ENCODE data around the gene LDLRAD3. TPM values are rescaled to one million over a fixed set of nuclear protein-coding genes. Genes with fewer than 3 reads are reported as not detected.

The LDLRAD3 gene
- total RNA-seq, 3 donors from 2014 or later (not counting 1 experiment from before 2014, with no cell fraction given): 1.0 to 1.5 (median 1.2) TPM

- Mint-ChIP-seq H3K36me3 (no peaks in the 10 kb centered on the region), H3K4me1 (no peaks in the 10 kb centered on the region), H3K9me3 (no peaks in the 10 kb centered on the region), H3K4me3 (no peak overlapping the region), H3K27me3 (ENCODE audit: low read depth in 2 of 2) (peaks cover 0 to 8% of the 10 kb centered on the region in 2 donors), H3K27ac (no peak overlapping the region)
- ATAC-seq (no peak), DNase-seq (no peak)
- Histone ChIP-seq H3K27me3 (ENCODE audit: control insufficient read depth, insufficient read depth, low read length) (no peaks in the 10 kb centered on the region), H3K4me1 (ENCODE audit: control insufficient read depth, insufficient read depth, low read length) (no peaks in the 10 kb centered on the region), H3K9me3 (ENCODE audit: control insufficient read depth, insufficient read depth, low read length) (no peaks in the 10 kb centered on the region), H3K27ac (ENCODE audit: low read length) (no peak overlapping the region), H3K36me3 (ENCODE audit: control insufficient read depth, insufficient read depth, low read length) (no peaks in the 10 kb centered on the region), H3K4me3 (ENCODE audit: low read length) (no peak overlapping the region)
- WGBS (ENCODE audit: insufficient coverage): 85% methylated on average over 7 of the region's 7 CpGs
- intact Hi-C loops (cut with micrococcal nuclease): no loop called here
- TF ChIP-seq, protein P1, sequence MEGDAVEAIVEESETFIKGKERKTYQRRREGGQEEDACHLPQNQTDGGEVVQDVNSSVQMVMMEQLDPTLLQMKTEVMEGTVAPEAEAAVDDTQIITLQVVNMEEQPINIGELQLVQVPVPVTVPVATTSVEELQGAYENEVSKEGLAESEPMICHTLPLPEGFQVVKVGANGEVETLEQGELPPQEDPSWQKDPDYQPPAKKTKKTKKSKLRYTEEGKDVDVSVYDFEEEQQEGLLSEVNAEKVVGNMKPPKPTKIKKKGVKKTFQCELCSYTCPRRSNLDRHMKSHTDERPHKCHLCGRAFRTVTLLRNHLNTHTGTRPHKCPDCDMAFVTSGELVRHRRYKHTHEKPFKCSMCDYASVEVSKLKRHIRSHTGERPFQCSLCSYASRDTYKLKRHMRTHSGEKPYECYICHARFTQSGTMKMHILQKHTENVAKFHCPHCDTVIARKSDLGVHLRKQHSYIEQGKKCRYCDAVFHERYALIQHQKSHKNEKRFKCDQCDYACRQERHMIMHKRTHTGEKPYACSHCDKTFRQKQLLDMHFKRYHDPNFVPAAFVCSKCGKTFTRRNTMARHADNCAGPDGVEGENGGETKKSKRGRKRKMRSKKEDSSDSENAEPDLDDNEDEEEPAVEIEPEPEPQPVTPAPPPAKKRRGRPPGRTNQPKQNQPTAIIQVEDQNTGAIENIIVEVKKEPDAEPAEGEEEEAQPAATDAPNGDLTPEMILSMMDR (IDR thresholded peaks at IDR 0.05): no peak
Measured at GRCh38 chr11:36212564-36213392, 268.9 kb downstream of the LDLRAD3 start.

DNA sequence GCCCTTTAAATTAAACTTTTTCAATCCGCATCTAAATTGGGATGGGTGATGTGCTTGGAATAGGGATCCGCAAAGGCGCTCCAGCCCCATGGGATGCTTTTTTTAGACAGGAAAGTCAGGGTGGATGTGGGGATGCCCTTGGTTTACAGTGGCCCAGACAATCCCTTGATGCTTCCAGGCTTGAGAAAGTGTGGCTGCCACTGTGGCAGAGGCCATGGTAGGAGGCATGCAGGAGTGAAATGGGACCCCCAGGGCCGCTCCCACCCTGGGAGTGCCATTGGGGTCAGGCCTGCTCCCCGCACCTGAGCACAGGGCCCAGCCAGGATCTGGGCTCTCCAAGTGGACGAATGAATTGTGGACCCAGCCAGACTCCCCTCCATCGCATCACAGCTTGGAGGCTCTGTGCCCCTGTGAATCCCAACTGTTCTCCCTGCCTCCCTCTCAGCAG, 269.6 kb downstream of the LDLRAD3 start:
- no peaks in the 10 kb centered on the region for H3K4me1 ChIP-seq (ENCODE audit: control insufficient read depth, insufficient read depth, low read length)
- ATAC-seq (no peak), DNase-seq (no peak)
- H3K27ac ChIP-seq (ENCODE audit: low read length): no peak overlapping the region
- Mint-ChIP-seq H3K9me3 (no peaks in the 10 kb centered on the region), H3K4me1 (no peaks in the 10 kb centered on the region), H3K4me3 (no peak overlapping the region), H3K27ac (no peak overlapping the region), H3K27me3 (ENCODE audit: low read depth in 2 of 2) (peaks cover 0 to 10% of the 10 kb centered on the region in 2 donors), H3K36me3 (no peaks in the 10 kb centered on the region)
- TF ChIP-seq, protein P1 (IDR thresholded peaks at IDR 0.05): no peak
- intact Hi-C loops (cut with micrococcal nuclease): no loop called here
- H3K36me3 ChIP-seq (ENCODE audit: control insufficient read depth, insufficient read depth, low read length): no peaks in the 10 kb centered on the region
- 92% methylated on average over 7 of the region's 7 CpGs for WGBS (ENCODE audit: insufficient coverage)
- H3K4me3 ChIP-seq (ENCODE audit: low read length): no peak overlapping the region
- H3K9me3 ChIP-seq (ENCODE audit: control insufficient read depth, insufficient read depth, low read length): no peaks in the 10 kb centered on the region
- no peaks in the 10 kb centered on the region for H3K27me3 ChIP-seq (ENCODE audit: control insufficient read depth, insufficient read depth, low read length)

GRCh38 chr11:36214480-36214879, 270.6 kb downstream of the LDLRAD3 start:
- no peaks in the 10 kb centered on the region for H3K4me1 ChIP-seq (ENCODE audit: control insufficient read depth, insufficient read depth, low read length)
- 74% methylated on average over 3 of the region's 3 CpGs for WGBS (ENCODE audit: insufficient coverage)
- Mint-ChIP-seq H3K4me3 (no peak overlapping the region), H3K27me3 (ENCODE audit: low read depth in 2 of 2) (peaks cover 2 to 10% of the 10 kb centered on the region in 2 donors), H3K36me3 (no peaks in the 10 kb centered on the region), H3K27ac (no peak overlapping the region), H3K9me3 (no peaks in the 10 kb centered on the region), H3K4me1 (no peaks in the 10 kb centered on the region)
- DNase-seq (no peak), ATAC-seq (no peak)
- H3K36me3 ChIP-seq (ENCODE audit: control insufficient read depth, insufficient read depth, low read length): no peaks in the 10 kb centered on the region
- intact Hi-C loops (cut with micrococcal nuclease): no loop called here
- no peak overlapping the region for H3K27ac ChIP-seq (ENCODE audit: low read length)
- TF ChIP-seq, protein P1 (IDR thresholded peaks at IDR 0.05): no peak
- no peak overlapping the region for H3K4me3 ChIP-seq (ENCODE audit: low read length)
- no peaks in the 10 kb centered on the region for H3K9me3 ChIP-seq (ENCODE audit: control insufficient read depth, insufficient read depth, low read length)
- no peaks in the 10 kb centered on the region for H3K27me3 ChIP-seq (ENCODE audit: control insufficient read depth, insufficient read depth, low read length)

Measured in natural killer cell (primary cell).